GM21526 (cell line): ENCODE results near the gene BRD4.

Experiments
- ATAC-seq: cut with Tn5 transposase; IDR thresholded peaks from one replicate; pipeline ENCODE4 v1.9.1; 2021; ENCODE audit warnings: moderate library complexity; ENCODE audit not compliant: unreplicated experiment, low FRiP score

The BRD4 gene

DNA sequence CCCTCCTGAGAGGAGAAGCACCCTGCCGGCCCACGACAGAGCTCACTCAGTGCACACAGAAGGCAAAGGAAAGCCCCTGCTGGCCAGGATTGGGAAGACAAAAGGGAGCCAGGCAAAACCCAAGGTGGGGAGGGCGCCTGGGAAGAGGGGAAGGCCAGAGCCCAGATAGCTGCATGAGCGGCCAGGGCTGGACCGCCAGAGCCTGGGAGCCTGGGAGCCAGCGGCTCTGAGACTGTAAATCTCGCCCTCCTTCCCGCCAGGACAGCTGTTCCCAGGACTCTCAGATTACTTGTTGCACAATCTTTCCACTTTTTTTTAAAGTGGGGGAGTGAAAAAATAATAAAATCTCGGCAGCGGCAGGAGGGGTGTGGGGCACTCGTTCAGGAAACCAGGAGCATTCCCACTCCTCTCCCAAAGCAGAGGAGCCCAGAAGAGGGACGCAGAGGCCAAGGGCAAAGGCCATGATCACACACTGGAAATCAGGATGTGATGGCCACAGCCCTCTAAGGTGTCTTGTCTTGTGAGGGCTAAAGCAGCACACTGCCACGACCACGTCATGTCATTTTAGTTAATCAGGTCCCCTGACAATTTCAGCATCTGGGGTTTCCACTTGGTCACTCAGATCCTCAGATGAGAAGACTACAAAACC lies 80.5 kb downstream of the BRD4 start:
- no peak for ATAC-seq

DNA sequence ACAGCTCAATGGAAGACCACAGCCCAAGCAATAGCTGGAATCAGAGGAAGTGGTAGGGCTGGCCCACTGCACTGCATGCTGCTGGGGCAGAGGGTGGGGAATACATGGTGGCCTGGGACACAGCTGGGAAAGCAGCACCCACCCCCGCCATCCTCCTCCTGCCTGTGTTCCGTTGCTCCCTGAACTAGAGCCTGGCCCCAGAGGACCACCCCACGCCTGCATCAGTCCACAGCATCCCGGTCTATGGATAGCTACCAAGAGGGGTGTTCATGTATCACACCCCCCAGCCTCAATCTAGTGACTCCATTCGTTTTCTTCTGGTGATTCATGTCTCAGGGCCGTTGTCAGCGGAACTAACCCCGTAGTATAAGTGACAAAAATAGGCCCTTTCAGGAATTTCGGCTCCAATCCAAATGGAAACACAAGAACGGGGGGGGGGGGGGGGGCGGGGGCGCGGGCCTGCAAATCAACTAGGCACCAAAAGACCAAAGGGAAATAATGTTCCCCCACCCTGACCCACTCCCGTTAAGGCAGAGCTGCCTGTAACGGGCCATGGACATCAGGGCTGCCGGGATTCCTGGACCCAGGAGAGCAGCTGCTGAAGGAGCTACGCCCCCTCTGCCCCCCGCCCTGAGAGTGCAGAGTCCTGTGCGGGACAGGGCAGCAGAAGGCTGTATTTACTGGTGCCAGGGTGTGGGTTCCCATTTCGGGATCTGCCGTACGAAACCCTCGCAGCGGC lies 81.2 kb downstream of the BRD4 start:
- ATAC-seq: no peak

DNA sequence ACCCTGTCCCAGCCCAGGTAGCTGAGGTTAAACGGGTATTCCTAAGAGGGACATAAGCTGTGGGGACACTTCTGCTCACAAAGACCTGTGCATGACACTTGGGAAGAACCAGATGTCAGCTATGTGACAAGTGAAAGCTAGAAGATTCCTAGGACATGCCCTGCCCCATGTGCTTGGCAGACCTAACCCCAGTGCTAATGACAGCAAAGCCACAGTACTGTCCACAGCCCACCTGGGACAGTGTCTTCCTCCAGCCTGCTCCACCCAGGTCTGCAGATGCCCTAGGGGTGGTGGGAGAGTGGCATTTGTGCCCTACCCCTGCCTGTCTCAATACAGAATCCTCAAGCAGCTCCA lies 81.7 kb downstream of the BRD4 start:
- ATAC-seq: no peak

DNA sequence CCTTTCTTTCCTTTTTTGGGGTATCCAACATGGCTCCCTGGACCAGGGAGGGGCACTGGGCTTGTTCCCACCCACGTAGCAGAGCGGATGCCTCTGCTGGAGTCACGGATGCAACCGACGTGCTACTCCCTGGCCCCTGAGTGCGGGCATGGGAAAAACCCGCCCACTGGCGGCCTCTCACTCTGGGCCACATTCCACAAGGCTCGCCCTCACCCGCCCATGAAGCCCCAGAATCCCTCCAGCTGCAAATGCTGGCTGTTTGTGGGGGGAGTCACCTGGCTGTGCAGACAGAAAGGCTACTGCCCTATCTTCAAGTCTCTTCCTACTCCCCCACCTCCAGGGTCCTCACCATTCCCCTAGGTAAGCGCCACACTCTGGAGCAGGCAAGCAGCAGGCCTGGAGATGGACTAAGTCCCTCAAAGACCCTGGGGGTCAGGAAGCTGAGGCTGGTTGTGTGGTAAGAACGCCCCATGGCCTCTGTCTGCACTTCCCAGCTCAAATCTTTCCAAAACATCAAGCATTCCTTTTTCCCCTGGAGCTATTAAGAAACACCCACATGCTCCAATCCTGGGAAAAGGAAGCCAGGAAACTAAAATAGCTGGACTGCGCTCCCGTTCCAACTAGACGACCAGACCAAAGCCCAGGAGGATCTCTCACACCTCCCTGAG lies 82.2 kb downstream of the BRD4 start:
- no peak for ATAC-seq

DNA sequence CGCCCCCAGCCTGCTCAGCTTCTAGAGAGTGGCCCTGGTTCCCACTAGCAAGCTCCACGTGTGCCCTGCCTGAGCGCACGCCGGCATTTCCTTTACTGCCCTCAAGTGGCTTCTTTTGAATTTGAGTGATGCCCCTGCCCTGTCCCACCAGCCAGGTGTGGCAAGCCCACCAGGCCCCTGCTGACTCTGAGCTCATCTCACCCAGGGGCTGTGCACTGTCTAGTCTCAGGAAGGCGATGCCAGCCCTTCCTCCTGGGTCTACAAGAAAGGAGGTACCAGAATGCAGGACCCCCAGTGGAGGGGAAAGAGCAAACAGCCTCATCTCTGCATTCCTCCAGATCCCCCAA lies 82.8 kb downstream of the BRD4 start:
- ATAC-seq: no peak

DNA sequence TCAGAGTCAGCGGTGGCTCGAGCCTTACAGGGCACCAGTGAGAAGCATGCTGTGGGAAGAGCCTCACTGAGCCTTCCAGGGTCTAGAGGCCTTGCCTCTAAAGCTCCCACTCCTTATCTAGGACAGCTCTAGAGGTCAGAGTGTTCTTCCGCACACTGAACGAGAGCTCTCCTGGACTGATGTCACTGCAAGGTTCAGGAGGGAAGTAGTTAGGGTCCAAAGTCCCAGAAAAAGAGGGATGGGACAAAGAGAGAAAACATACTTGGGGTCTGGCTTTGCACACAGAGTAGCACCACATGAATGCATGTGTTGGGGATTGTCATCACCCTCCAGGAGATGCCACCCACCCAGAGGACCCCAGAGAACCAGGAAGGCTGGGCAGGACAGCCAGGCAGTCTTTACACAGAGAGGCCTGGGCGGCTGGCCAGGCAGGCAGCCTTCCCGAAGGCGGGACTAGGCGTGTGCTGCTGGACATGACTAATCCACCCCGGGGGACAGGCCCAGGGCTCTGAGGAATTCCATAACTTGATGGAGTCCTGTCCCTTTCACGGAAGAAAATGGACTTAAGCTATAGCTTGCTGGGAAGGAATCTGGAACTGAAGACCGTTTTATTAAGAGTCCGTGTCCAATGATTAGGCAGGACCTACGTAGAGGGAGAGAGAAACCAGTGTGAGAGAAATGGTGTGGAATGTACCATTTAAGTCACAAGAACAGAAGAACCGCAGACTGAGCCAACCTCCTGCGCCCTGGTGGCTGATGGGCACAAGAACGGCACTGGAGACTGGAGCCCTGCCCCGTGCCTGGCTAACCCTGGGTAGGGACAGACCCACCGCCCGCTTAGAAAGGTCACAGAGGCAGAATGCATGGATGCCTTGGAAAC lies 83.5 kb downstream of the BRD4 start:
- ATAC-seq: no peak

DNA sequence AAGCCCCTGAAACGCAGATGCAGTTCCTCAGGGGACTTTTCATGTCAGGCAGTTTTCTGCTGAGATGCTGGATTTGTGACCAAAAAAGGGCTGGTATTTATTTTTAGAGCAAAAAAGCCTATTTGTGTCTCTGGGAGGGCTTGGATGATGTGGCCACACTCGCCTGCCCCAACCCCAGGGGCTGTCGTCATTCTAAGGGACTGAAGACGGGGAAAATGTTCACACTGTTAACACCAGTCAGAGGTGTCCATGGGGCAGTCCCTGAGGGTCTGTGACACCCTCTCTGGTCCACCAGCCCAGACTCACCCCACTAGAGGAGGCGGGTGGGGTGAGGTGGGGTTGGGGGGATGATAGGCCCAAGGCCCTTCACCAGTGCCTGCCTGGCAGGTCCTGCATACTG lies 84.2 kb downstream of the BRD4 start:
- ATAC-seq: no peak

DNA sequence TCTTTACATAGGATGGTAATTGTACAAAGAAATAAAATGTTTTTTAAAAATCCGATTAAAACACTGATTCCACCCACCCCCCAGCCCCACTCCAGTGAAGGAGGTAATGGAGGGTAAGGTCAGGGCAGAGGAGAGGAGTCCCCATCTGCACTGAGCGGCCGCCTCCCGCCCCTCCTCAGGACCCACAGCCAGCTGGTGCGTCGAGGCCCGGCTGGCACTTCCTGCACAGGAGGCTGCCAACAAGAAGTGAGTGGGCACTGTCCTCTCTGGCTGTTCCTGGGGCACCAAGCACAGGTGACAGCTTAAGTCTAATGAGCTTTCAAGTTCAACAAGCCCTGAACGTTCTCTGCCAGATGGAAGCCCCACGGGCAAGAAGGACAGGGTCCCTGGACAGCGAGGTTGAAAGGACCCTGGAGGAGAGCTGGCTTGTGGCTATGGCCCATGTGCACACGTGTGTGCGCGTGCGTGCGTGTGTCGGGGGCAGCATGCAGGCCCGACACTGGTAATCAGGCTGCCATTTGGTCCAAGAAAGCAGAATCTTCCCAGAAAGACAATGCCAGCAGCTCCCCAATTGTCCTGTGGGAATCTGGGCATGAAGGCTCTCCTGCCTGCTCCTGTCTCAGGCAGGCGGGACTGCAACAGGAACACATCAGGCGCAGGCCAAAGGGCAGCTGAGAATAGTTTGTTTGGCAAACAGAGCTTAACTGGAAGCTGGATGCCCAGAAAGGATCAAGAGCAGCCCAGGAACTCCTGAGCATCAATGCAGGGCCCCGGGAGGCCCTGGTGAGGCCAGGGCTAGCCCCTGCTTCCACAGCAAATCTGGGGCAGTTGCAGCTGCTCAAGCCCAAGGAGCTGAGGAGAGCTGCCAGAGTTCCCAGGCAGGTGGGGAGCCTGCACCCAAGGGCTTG lies 85.0 kb downstream of the BRD4 start:
- ATAC-seq: no peak

DNA sequence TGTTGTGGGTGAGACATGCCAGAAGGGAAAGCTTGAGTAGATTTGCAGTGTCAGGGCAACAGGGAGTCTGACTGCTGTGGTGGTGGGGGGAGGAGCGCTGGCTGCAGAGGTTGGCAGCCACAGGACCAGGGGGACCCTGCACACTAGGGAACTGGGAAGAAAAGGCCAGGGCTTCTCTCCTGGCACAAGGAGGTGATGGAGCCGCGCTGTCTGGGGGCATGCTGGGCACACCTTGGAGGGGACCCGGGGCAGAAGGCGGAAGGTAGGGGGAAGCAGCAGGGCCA lies 86.2 kb downstream of the BRD4 start:
- no peak for ATAC-seq

DNA sequence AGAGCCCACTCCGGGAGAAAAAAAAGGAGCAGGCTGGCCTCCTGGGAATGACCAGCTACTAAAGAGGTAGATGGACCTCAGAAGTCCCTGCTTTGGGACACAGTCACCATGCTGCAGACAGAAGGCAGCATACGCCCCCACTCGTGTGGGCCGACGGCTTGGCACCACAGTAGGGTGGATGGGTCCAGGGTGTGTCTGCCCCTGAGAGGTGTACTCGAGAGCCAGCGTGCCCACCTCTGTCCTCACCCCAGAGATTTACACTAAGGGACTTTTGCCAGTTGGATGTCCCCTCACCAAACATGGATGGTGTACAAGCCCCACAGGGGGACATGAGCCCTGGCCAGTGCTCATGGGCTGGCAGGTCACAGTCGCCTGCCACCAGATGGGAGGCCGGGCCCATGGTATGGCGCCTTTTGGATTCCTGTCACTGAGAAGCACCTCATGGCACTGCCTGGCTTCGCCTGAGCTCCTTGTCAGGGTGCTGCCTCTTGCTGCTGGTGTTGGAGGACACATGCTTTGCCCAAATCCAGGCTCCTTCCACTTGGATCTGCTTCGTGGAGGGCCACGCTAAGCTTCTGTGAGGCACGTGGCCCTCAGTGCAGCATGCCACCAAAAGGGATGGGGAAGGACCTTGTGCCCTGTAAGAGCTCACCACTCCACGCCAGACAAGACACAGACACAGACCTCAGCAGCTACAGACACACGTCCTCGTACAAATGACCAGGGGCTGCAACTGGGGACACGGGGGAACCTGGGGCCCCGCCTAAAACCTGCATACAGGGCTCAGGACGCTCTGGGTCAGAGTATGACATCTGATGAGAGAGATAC lies 86.8 kb downstream of the BRD4 start:
- ATAC-seq: no peak

DNA sequence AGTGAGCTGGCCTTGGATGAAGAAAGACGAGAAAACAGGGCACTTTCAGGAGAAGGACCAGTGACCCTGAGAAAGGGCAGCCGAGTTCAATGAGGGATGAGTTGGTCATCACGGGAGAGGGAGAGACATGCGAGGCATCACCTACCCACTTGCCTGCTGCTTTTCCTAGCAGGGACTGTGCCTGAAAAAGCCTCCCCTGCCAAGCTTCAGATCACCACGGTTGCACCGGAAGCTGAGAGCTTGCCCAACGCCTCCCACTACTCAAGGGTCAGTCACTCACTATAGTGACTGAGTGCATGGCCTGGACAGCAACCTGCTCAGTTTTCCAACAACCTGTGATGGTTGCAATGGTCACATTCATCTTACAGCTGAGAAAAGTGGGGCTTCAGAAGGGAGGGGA lies 87.5 kb downstream of the BRD4 start:
- no peak for ATAC-seq

DNA sequence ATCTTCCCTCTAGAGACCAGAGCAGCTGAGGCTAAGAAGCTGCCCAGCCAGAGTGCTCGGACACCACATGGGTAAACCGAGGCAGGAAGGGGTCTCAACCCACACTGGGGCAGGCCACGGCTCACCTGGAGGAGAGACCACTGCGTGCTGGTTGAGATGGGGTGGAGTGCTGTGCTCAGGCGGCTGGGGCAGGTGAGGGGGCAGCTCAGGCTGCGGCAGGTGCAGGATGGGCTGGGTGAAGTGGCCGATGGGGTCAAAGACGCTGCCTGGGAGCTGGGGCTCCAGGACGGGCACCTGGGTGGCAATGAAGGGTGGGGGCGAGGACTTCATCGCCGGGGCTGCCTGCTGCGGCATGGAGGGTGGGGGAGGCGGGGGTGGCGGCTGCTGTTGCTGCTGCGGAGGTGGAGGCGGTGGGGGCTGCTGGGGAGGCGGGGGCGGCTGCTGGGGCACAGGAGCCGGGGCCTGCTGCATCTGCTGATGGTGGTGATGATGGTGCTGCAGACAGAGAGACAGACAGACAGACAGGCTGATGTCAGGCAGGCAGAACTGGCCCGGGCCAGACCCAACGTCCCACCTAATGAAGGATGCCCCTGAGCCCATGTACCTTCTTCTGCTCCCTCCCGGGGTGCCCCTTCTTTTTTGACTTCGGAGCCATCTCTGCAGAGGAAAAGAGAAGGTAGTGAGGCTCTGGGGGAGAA lies 88.1 kb downstream of the BRD4 start:
- ATAC-seq: no peak

DNA sequence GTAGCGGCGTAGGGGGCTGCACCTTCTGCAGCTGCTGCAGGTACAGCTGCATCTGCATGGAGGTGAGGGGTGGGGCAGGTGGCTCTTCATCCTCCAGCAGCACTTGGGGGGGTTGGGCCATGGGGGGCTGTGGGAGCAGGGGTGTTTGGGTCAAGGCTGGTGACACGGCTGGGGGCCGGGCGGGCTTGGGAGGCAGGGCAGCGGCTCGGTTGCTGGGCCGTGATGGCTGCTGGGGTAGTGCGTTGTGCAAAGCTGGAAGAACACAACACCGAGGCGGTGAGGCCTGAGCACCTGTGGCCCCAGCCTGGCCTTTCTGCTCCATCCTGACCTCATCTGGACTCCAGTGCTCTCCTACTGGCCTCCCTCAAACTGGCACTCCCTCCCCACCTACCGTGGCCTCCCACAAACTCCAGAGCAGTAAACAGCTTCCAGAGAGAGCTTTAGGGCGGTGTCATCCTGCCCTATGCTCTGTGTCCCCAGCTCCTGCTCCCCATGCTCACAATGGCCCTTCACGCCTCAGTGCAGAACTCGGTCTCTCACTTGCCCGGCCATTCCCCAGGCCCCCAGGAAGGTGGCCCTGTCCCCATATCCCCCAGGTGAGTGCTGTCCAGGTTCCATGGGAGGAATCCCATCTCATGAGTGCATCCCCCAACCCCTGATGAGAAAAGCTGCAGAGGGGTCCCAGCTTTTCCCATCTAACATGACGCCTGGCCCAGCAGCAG lies 88.9 kb downstream of the BRD4 start:
- ATAC-seq: no peak

DNA sequence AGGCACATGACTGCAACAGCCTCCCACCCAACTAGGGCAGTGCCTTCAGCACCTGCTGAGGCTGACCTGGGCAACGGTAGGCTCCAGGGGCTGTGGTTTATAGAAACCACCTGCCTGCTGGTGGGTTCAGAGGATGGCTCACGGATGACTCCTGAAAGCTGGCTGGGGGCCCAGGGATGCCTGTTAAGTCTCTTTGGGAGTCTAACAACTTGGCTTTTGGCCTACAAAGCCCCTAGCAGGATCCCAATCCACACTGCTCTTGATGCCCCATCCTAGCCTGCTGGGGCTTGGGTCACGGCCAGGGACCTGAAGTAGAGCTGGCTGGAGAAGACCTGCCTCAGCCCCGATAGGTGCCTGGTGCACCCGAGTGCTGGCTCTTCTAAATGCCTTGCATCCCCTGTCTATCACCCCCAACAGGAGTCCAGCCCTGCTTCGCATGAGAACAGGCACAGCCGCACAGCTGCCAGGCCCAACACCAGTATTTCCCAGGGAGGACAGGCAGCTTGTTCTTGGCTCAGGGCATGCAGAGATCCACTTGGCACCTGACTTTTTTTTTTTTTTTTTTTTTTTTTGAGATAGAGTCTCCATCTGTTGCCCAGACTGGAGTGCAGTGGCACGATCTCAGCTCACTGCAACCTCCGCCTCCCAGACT lies 91.0 kb downstream of the BRD4 start:
- ATAC-seq: no peak

DNA sequence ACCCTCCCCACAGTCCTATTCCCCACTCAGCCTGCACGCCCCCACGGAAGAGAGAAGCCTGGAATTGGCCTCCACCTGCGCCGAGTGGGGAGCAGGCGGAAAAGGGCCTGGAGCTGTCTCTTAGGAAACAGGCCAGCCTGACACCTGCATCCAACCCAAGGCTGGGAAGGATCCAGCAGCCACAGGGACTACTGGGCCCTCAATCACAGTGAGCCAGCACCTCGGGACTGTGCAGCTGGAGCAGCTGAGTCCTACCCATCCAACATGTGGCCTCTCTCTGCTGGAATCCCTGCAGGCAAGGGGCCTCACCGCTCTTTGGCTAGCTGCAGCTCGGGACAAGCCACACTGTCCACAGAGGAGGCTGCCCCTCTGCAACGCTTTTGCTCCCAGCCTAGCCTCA lies 91.8 kb downstream of the BRD4 start:
- no peak for ATAC-seq

DNA sequence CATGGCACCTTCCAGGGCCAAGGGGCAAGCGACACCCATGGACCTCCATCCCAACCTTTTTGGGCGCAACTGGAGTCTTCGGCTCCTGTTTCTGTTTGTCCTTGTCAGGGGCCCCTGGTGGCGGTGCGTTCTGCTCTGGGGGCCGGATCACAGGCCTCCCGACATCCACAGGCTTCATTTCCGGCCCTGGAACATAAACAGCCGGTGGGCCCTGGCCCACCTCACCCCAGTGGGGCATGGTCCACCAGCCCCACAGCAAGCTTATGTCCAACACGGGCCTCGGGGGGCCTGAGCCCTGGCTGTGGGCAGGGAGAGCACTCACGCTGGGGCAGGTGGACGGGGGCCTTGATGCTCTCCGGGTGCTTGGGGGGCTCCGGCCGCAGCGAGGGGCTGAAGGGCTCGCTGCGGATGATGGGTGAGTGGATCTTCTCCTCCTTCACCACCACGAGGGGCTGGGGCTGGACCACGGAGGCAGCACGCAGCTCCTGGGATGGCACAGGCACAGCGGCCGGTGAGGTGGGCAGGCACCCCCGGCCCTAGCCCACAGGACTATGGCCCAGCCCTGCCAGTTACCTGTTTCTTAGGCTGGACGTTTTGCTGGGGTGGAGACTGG lies 92.9 kb downstream of the BRD4 start:
- ATAC-seq: no peak

DNA sequence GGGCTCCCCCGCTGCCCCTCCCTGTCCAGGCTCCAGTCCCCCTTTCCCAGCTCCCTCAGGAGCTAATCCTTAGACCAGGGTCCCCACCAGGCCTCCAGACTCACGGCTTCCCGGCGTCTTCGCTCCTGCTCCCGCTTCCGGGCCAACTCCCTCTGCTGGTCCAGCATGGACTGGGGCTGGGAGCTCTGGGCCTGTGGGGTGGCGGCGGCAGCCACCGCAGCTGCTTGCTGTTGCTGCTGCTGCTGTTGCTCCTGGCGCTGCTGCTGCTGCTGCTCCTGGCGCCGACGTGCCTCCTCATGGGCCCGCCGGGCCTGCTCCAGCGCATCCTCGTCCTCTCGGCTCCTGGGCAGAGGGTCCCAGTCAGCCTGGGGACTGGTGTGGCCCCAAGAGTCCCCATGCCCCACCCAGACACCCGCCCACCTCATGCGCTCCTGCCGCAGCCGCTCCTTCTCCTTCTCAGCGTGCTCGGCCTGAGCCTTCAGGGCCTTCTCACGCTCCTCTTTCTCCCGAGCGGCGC lies 93.6 kb downstream of the BRD4 start:
- no peak for ATAC-seq
